Activated CD8-positive, alpha-beta memory T cell treated with anti-CD3 and anti-CD28 coated beads for 48 hours (primary cell): ENCODE data around the gene TIGIT.

Experiments used
- DNase-seq, 3 experiments: peaks; one replicate each; pipeline ENCODE4 v3.0.0-alpha.2; 2020; ENCODE audit warnings: low read depth in 2 of 3, low spot score in 2 of 3

TIGIT gene

DNA sequence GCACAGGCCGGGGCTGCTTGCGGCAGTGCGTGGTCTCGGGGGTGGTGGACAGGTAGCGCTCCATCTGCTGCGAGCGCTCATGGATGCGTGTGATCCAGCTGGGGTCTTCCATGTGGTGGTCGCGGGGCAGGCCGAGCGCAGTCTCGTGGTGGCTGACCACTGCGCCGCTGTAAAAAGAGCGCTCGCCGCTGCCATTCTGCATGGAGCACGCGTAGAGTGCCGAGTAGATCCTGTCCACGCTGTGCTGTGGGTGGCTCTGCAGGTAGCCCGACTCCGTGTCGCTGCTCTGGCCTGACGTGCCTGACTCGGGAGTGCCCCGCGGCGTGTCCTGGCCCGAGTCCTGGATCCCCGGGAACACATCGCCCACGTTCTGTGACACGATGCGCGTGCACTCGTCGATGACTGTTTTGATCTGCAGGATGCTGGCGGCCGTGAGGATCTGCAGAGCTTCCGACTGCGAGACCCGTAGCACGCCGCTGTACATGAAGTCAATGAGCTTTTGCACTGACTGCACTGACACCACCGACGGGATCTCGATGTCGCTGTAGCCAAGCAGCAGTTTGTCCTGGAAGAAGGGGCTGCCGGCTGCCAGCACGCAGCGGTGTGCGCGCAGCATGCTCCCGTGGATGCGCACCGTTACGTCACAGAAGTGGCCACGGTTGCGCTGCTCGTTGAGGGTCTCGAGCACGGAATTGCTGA, 57.4 kb downstream of the TIGIT start:
- DNase-seq = no peak

GRCh38 chr3:114351822-114352145, 58.0 kb downstream of the TIGIT start:
- DNase-seq = no peak

GRCh38 chr3:114355653-114356052, 61.8 kb downstream of the TIGIT start:
- no peak for DNase-seq

- no peak for DNase-seq
These were observed 62.2 kb downstream of the TIGIT start for GRCh38 chr3:114356066-114356465.

- DNase-seq = no peak
These were observed 62.7 kb downstream of the TIGIT start for GRCh38 chr3:114356525-114356924.
